Lower leg skin (tissue), 3 donors: ENCODE measurements around the gene GRIFIN.

ENCODE experiments used
- CTCF ChIP-seq, 3 donors: fragments of 450-650 bp; IDR thresholded peaks; one replicate each; pipeline ENCODE4 v1.5.1; 2016; ENCODE audit warnings: antibody characterized with exemption in 3 of 3, mild to moderate bottlenecking in 3 of 3, moderate library complexity in 2 of 3
- POLR2A ChIP-seq, 2 donors: fragments of 450-650 bp; IDR thresholded peaks; one replicate each; pipeline ENCODE4 v1.6.1; 2016 to 2017; ENCODE audit warnings: antibody characterized with exemption in 2 of 2, mild to moderate bottlenecking in 1 of 2, moderate library complexity in 1 of 2

GRCh38 chr7:2499181-2499580 lies 23.0 kb upstream of the GRIFIN start:
- TF ChIP-seq CTCF (IDR thresholded peaks at IDR 0.05) (no peak), POLR2A (IDR thresholded peaks at IDR 0.05) (no peak)
